GM12878 (cell line): ENCODE measurements around the gene FUS. TPM values are rescaled to one million over a fixed set of nuclear protein-coding genes. Genes with fewer than 3 reads are reported as not detected.

ENCODE experiments used
- ATAC-seq: fragments of 200-7000 bp; cut with Tn5 transposase; 3 replicates; pipeline ENCODE4 v1.9.1; 2020; ENCODE audit warnings: mild to moderate bottlenecking, moderate library complexity
- BruUV-seq: library from RNA; stranded (reverse); fragments of 400-500 nt; replicated peaks from 2 replicates; lab custom pipeline; 2021; lab: Mats Ljungman, UMichigan
- CTCF ChIA-PET: fragments of 300-600 bp; sonication (Branson Sonifier 250); formaldehyde crosslinking; extraction: SDS; loops from one replicate; lab custom pipeline; 2021; ENCODE audit warnings: inconsistent platforms; lab: Yijun Ruan, JAX
- POLR2A ChIA-PET: fragments of 350-600 bp; formaldehyde crosslinking; extraction: SDS; loops from one replicate; lab custom pipeline; 2021; ENCODE audit warnings: inconsistent platforms; lab: Charles Lee
- RAD21 ChIA-PET: fragments of 300-600 bp; sonication (Branson Sonifier 250); formaldehyde crosslinking; loops from one replicate; lab custom pipeline; 2023; ENCODE audit warnings: antibody characterized with exemption; ENCODE audit not compliant: unreplicated experiment; lab: Charles Lee
- SMC1A ChIA-PET: fragments of 300-600 bp; sonication (Branson Sonifier 250); formaldehyde crosslinking; loops from one replicate; lab custom pipeline; 2023; ENCODE audit not compliant: unreplicated experiment, uncharacterized antibody; lab: Charles Lee
- DNase-seq: peaks from one replicate; pipeline ENCODE4 v3.0.0-alpha.2; 2011; ENCODE audit warnings: low read depth, low spot score
- FAIRE-seq: peaks from 3 replicates; lab custom pipeline; 2011; peaks lifted over from hg19 to GRCh38; lab: Jason Lieb, UNC
- H2AFZ ChIP-seq: 2 replicates; pipeline ENCODE4 v1.6.0; 2011; ENCODE audit warnings: low read depth, low read length, control low read depth; ENCODE audit not compliant: control insufficient read depth
- H3K27ac ChIP-seq: 2 replicates; pipeline ENCODE4 v1.5.1; 2011; ENCODE audit warnings: control low read depth; ENCODE audit not compliant: control insufficient read depth, insufficient read depth
- H3K27me3 ChIP-seq, 2 experiments: replicated peaks in 1 of 2; 2 replicates each; pipeline versions ENCODE4 v1.6.0 to v1.6.1; 2011; ENCODE audit warnings: low read length in 1 of 2; ENCODE audit not compliant: control insufficient read depth in 2 of 2, insufficient read depth in 2 of 2
- H3K36me3 ChIP-seq, 2 experiments: 2 replicates each; pipeline ENCODE4 v1.5.1; 2011; ENCODE audit warnings: low read length in 1 of 2; ENCODE audit not compliant: control insufficient read depth in 2 of 2, insufficient read depth in 2 of 2
- H3K4me1 ChIP-seq: 2 replicates; pipeline ENCODE4 v1.6.1; 2011; ENCODE audit warnings: mild to moderate bottlenecking, low read length, moderate library complexity, mixed read lengths; ENCODE audit not compliant: control insufficient read depth, insufficient read depth
- H3K4me2 ChIP-seq: 2 replicates; pipeline ENCODE4 v1.6.0; 2011; ENCODE audit warnings: control low read depth; ENCODE audit not compliant: control insufficient read depth, insufficient read depth
- H3K4me3 ChIP-seq: fragments of 200-600 bp; sonication (generic); 2 replicates; pipeline ENCODE4 v1.5.1; 2016
- H3K79me2 ChIP-seq: 2 replicates; pipeline ENCODE4 v1.6.0; 2011; ENCODE audit warnings: low read length; ENCODE audit not compliant: control insufficient read depth, insufficient read depth
- H3K9ac ChIP-seq: 2 replicates; pipeline ENCODE4 v1.8.0; 2011; ENCODE audit warnings: low read length, control low read depth, mixed read lengths; ENCODE audit not compliant: control insufficient read depth, insufficient read depth
- H3K9me3 ChIP-seq: replicated peaks from 3 replicates; pipeline ENCODE4 v1.5.1; 2011; ENCODE audit warnings: mild to moderate bottlenecking, low read length; ENCODE audit not compliant: control insufficient read depth, insufficient read depth
- H4K20me1 ChIP-seq: 2 replicates; pipeline ENCODE4 v1.6.0; 2011; ENCODE audit not compliant: control insufficient read depth, insufficient read depth
- BMI1 ChIP-seq: fragments of 450-650 bp; IDR thresholded peaks from 2 replicates; pipeline ENCODE4 v1.6.1; 2016; ENCODE audit warnings: mild to moderate bottlenecking, moderate library complexity, borderline replicate concordance
- CHD1 ChIP-seq: IDR thresholded peaks from 2 replicates; pipeline ENCODE4 v1.6.1; 2012; ENCODE audit warnings: low read depth, low read length, improper control_type of control experiment
- EED ChIP-seq: sonication (generic); IDR thresholded peaks from 2 replicates; pipeline ENCODE4 v1.6.1; 2016; ENCODE audit warnings: antibody characterized with exemption, low read depth
- ETV6 ChIP-seq, 2 experiments: fragments of 450-650 bp in 1 of 2; IDR thresholded peaks in 1 of 2; conservative IDR thresholded peaks in 1 of 2; 2 replicates each; pipeline ENCODE4 v1.6.1; 2014; ENCODE audit warnings: antibody characterized with exemption in 1 of 2, borderline replicate concordance in 1 of 2, low read depth in 1 of 2, mild to moderate bottlenecking in 1 of 2, moderate library complexity in 1 of 2
- GATAD2B ChIP-seq: fragments of 450-650 bp; conservative IDR thresholded peaks from 2 replicates; pipeline ENCODE4 v1.6.1; 2017; ENCODE audit warnings: low read depth, mild to moderate bottlenecking, moderate library complexity
- IKZF1 ChIP-seq: fragments of 450-650 bp; conservative IDR thresholded peaks from 2 replicates; pipeline ENCODE4 v1.6.1; 2017; ENCODE audit warnings: antibody characterized with exemption, mild to moderate bottlenecking
- IKZF2 ChIP-seq, 2 experiments: fragments of 450-650 bp; IDR thresholded peaks; 2 replicates each; pipeline ENCODE4 v1.6.1; 2017; ENCODE audit warnings: mild to moderate bottlenecking in 2 of 2, moderate library complexity in 2 of 2
- LARP7 ChIP-seq: fragments of 450-650 bp; IDR thresholded peaks from 2 replicates; pipeline ENCODE4 v1.6.1; 2017; ENCODE audit warnings: mild to moderate bottlenecking
- NKRF ChIP-seq: fragments of 450-650 bp; conservative IDR thresholded peaks from 2 replicates; pipeline ENCODE4 v1.6.1; 2017; ENCODE audit warnings: mild to moderate bottlenecking, moderate library complexity
- NR2F1 ChIP-seq: fragments of 450-650 bp; conservative IDR thresholded peaks from 2 replicates; pipeline ENCODE4 v1.6.1; 2017; ENCODE audit warnings: mild to moderate bottlenecking
- NRF1 ChIP-seq: conservative IDR thresholded peaks from 2 replicates; pipeline ENCODE4 v1.6.1; 2011; ENCODE audit warnings: mild to moderate bottlenecking, low read depth, low read length, improper control_type of control experiment
- RBBP5 ChIP-seq: fragments of 200-600 bp; sonication (generic); conservative IDR thresholded peaks from 2 replicates; pipeline ENCODE4 v1.6.1; 2016
- RUNX3 ChIP-seq: IDR thresholded peaks from 2 replicates; pipeline ENCODE4 v1.6.1; 2012; ENCODE audit warnings: low read length, inconsistent platforms
- SREBF1 ChIP-seq: IDR thresholded peaks from 2 replicates; pipeline ENCODE4 v1.6.1; 2012; ENCODE audit warnings: mild to moderate bottlenecking, low read length
- SREBF2 ChIP-seq: IDR thresholded peaks from 2 replicates; pipeline ENCODE4 v1.6.1; 2012; ENCODE audit warnings: mild to moderate bottlenecking, low read length
- STAT1 ChIP-seq: fragments of 450-650 bp; conservative IDR thresholded peaks from 2 replicates; pipeline ENCODE4 v1.6.1; 2014; ENCODE audit warnings: antibody characterized with exemption, mild to moderate bottlenecking
- SUPT20H ChIP-seq: IDR thresholded peaks from 2 replicates; pipeline ENCODE4 v1.6.1; 2011; ENCODE audit warnings: low read depth, mild to moderate bottlenecking, low read length, moderate library complexity, borderline replicate concordance; ENCODE audit not compliant: control insufficient read depth
- TARDBP ChIP-seq: IDR thresholded peaks from 2 replicates; pipeline ENCODE4 v1.6.1; 2016; ENCODE audit warnings: borderline replicate concordance
- TCF3 ChIP-seq: IDR thresholded peaks from 2 replicates; pipeline ENCODE4 v1.6.1; 2012; ENCODE audit warnings: low read depth, mild to moderate bottlenecking, low read length, borderline replicate concordance; ENCODE audit not compliant: insufficient read depth
- WGBS: methylation state at CpG from one replicate; pipeline ENCODE4 v1.1.6; 2016; ENCODE audit warnings: low lambda C conversion rate; ENCODE audit not compliant: insufficient replicate concordance, insufficient coverage; ENCODE audit errors: missing lambda C conversion rate; 5-methylcytosine and 5-hydroxymethylcytosine counted together
- in situ Hi-C: fragments of 300-500 bp; cut with MboI; formaldehyde crosslinking; loops from 9 replicates; pipeline ENCODE4 v1.14.3; 2018; ENCODE audit warnings: mixed read lengths
- intact Hi-C: fragments of 100-400 bp; cut with micrococcal nuclease; formaldehyde crosslinking; loops from one replicate; pipeline ENCODE4 v1.14.2; 2022; ENCODE audit not compliant: unreplicated experiment
- polyA plus RNA-seq, 11 experiments: library from polyadenylated mRNA; depleted of rRNA in 4 of 11; unstranded in 6 of 11; stranded (reverse) in 5 of 11; fragments of >200 nt; fragmentation: Nextera tagmentation in 4 of 11; fragmentation: Illumina TruSeq in 1 of 11; extraction: Ambion mirVana in 4 of 11; extraction: Trizol in 1 of 11; gene quantifications; 1 replicate in 1 of 11; 2 replicates in 10 of 11; pipeline versions ENCODE4 v1.2.1 to v1.2.3, GENCODE V29; 2011 to 2016; ENCODE audit warnings: inconsistent platforms in 2 of 11, missing spikeins in 2 of 11, low read depth in 1 of 11
- total RNA-seq, 4 experiments: library from RNA; depleted of rRNA in 3 of 4; stranded (reverse); fragments of >200 nt in 3 of 4; fragmentation: Illumina TruSeq in 1 of 4; extraction: Trizol in 1 of 4; gene quantifications; 2 replicates each; pipeline versions ENCODE4 v1.2.1 to v1.2.3, GENCODE V29; 2013 to 2021

Gene FUS
- total and polyA plus RNA-seq, 10 of the 15 experiments (the other 5 are each of a cell fraction or from before 2014, with no cell fraction given), result 46.8 to 521 (median 347) TPM

GRCh38 chr16:31179219-31179746 is 656 bp upstream of the FUS start:
- BruUV-seq, result no TSS peak
- H3K4me2 ChIP-seq, result peak overlapping the region; percentile 100
- peaks cover 22% of the 10 kb centered on the region for H3K4me1 ChIP-seq
- peak; percentile 90; the same call in 1 of the 2 replicates for TF ChIP-seq IKZF1
- no peak for TF ChIP-seq BMI1
- 0 out of 2 replicates have a peak, but pooled peaks have one; percentile 16 for TF ChIP-seq LARP7
- no peak for TF ChIP-seq SREBF2
- TF ChIP-seq GATAD2B, result 0 out of 2 replicates have a peak, but pooled peaks have one; percentile 21
- 0 out of 4 replicates have a peak, but pooled peaks of 1 of the 2 experiments have one; percentile 2 for TF ChIP-seq ETV6 (conservative IDR thresholded peaks at IDR 0.05 in 1 of 2, IDR thresholded peaks at IDR 0.05 in 1 of 2; ENCODE audit: borderline replicate concordance in 1 of 2, low read depth in 1 of 2)
- no peak for TF ChIP-seq CHD1
- TF ChIP-seq NRF1, result no peak
- 0 out of 2 replicates have a peak, but pooled peaks have one; percentile 76 for TF ChIP-seq TCF3
- no peak for TF ChIP-seq SUPT20H
- TF ChIP-seq NKRF, result peak; percentile 49; the same call in 1 of the 2 replicates
- no peak for TF ChIP-seq STAT1
- peak; percentile 76; the same call in 1 of the 2 replicates for TF ChIP-seq RUNX3
- peak in 1 of 2 experiments; percentile 71; a peak in 2 of 4 replicates for TF ChIP-seq IKZF2 (IDR thresholded peaks at IDR 0.05)
- TF ChIP-seq TARDBP, result 0 out of 2 replicates have a peak, but pooled peaks have one; percentile 32
- TF ChIP-seq SREBF1, result no peak
- peak; percentile 75; the same call in 1 of the 2 replicates for TF ChIP-seq EED
- TF ChIP-seq NR2F1, result 0 out of 2 replicates have a peak, but pooled peaks have one; percentile 40
- 0 out of 2 replicates have a peak, but pooled peaks have one; percentile 35 for TF ChIP-seq RBBP5

More at GRCh38 chr16:31179219-31179746, 656 bp upstream of the FUS start:
- Histone ChIP-seq H3K36me3 (peaks cover 8 to 12% of the 10 kb centered on the region in 2 experiments), H3K9ac (peak overlapping the region; percentile 91), H3K27me3 (no peaks in the 10 kb centered on the region), H3K9me3 (0 out of 3 replicates have a peak, but pooled peaks cover 1% of the 10 kb centered on the region), H3K4me3 (peak overlapping the region; percentile 76), H2AFZ (peak overlapping the region; percentile 64), H4K20me1 (peaks cover 26% of the 10 kb centered on the region), H3K79me2 (peaks cover 48% of the 10 kb centered on the region), H3K27ac (peak overlapping the region; percentile 98)
- ChIA-PET CTCF (interaction anchor here (1.4 to 2.9 kb wide), 6 partner anchors 24 to 281 kb away, joined by 3 to 13 read pairs (median 6); partner anchors contain the start of genes ARMC5, PYCARD and ZNF843), RAD21 (interaction anchor here (1.2 to 2.6 kb wide), 5 partner anchors 23 to 280 kb away, joined by 3 to 20 read pairs (median 5); partner anchors contain the start of genes ARMC5 and PYCARD), SMC1A (interaction anchor here (1.0 to 2.1 kb wide), 6 partner anchors 19 to 690 kb away, joined by 3 to 6 read pairs (median 4); partner anchors contain the start of genes ZNF646 and ZNF668), POLR2A (interaction anchor here (0.5 to 2.5 kb wide), 9 partner anchors 14 to 280 kb away, joined by 3 to 26 read pairs (median 4); partner anchors contain the start of genes ARMC5, KAT8, PYCARD and VKORC1)
- ATAC-seq, result peak; percentile 1
- DNase-seq, result no peak
- in situ Hi-C loops (no loop called here), intact Hi-C loops (no loop called here)
- under 1% methylated on average over 27 of the region's 27 CpGs for WGBS
- FAIRE-seq, result no peak
